PC-9 (cell line): ENCODE data around the gene B2M. TPM values are rescaled to one million over a fixed set of nuclear protein-coding genes. Genes with fewer than 3 reads are reported as not detected.

ENCODE experiments used
- BruUV-seq: library from RNA; stranded (reverse); fragments of 400-500 nt; replicated peaks from 2 replicates; lab custom pipeline; 2021; lab: Mats Ljungman, UMichigan
- CTCF ChIA-PET: fragments of 300-600 bp; sonication (Branson Sonifier 250); formaldehyde crosslinking; loops from one replicate; lab custom pipeline; 2022; ENCODE audit warnings: antibody characterized with exemption; lab: Charles Lee
- POLR2A ChIA-PET: fragments of 300-600 bp; sonication (Branson Sonifier 250); formaldehyde crosslinking; loops from one replicate; lab custom pipeline; 2022; ENCODE audit warnings: antibody characterized with exemption; ENCODE audit not compliant: unreplicated experiment; lab: Charles Lee
- DNase-seq, 2 experiments: peaks; one replicate each; pipeline versions ENCODE4 v3.0.0 to v3.0.0-alpha.2; 2015 to 2022; ENCODE audit warnings: mixed read lengths in 1 of 2
- H2AFZ ChIP-seq: fragments of 200-600 bp; sonication (generic); 2 replicates; pipeline ENCODE4 v1.8.1; 2017; ENCODE audit warnings: antibody characterized with exemption
- H3F3A ChIP-seq: fragments of 200-600 bp; sonication (generic); 2 replicates; pipeline ENCODE4 v1.8.1; 2017; ENCODE audit warnings: antibody characterized with exemption, mild to moderate bottlenecking, low read depth; ENCODE audit not compliant: insufficient read depth
- H3K27ac ChIP-seq: fragments of 200-600 bp; sonication (generic); 2 replicates; pipeline ENCODE4 v1.6.1; 2016; ENCODE audit warnings: mixed run types
- H3K27me3 ChIP-seq: fragments of 200-600 bp; sonication (generic); 2 replicates; pipeline ENCODE4 v1.6.1; 2016; ENCODE audit warnings: low read depth, mixed run types; ENCODE audit not compliant: insufficient read depth
- H3K36me3 ChIP-seq: fragments of 200-600 bp; sonication (generic); 2 replicates; pipeline ENCODE4 v1.6.1; 2016; ENCODE audit warnings: low read depth, mixed run types
- H3K4me1 ChIP-seq: fragments of 200-600 bp; sonication (generic); replicated peaks from 2 replicates; pipeline ENCODE4 v1.6.1; 2016; ENCODE audit warnings: mixed run types; ENCODE audit not compliant: insufficient read depth
- H3K4me2 ChIP-seq: fragments of 200-600 bp; sonication (generic); 2 replicates; pipeline ENCODE4 v1.6.1; 2017; ENCODE audit warnings: mixed run types
- H3K4me3 ChIP-seq: fragments of 200-600 bp; sonication (generic); 2 replicates; pipeline ENCODE4 v1.6.1; 2016; ENCODE audit warnings: mixed run types
- H3K79me2 ChIP-seq: fragments of 200-600 bp; sonication (generic); 2 replicates; pipeline ENCODE4 v1.6.1; 2017; ENCODE audit warnings: low read depth, mixed run types
- H3K9me2 ChIP-seq: fragments of 200-600 bp; sonication (generic); 2 replicates; pipeline ENCODE4 v1.8.1; 2017; ENCODE audit warnings: mild to moderate bottlenecking; ENCODE audit not compliant: insufficient read depth
- H3K9me3 ChIP-seq: fragments of 200-600 bp; sonication (generic); 2 replicates; pipeline ENCODE4 v1.8.1; 2016; ENCODE audit warnings: low read depth; ENCODE audit not compliant: insufficient read depth
- H4K20me1 ChIP-seq: fragments of 200-600 bp; sonication (generic); 2 replicates; pipeline ENCODE4 v1.8.1; 2017; ENCODE audit not compliant: insufficient read depth
- EZH2 ChIP-seq: fragments of 200-600 bp; sonication (generic); IDR thresholded peaks from 2 replicates; pipeline ENCODE4 v1.8.0; 2017; ENCODE audit warnings: antibody characterized with exemption, low read depth
- intact Hi-C: fragments of 100-400 bp; cut with micrococcal nuclease; formaldehyde crosslinking; loops from one replicate; pipeline ENCODE4 v1.10.0; 2022; ENCODE audit not compliant: unreplicated experiment
- total RNA-seq: library from RNA; stranded (reverse); gene quantifications from 2 replicates; pipeline ENCODE4 v1.2.3, GENCODE V29; 2021
- TF ChIP-seq, protein P1 (sequence below): fragments of 200-600 bp; sonication (generic); conservative IDR thresholded peaks from 2 replicates; pipeline ENCODE4 v1.6.1; 2017; ENCODE audit warnings: mixed run types, antibody characterized with exemption, mild to moderate bottlenecking, moderate library complexity

B2M gene
- total RNA-seq, 1 experiment from 2014 or later: 685 TPM

DNA sequence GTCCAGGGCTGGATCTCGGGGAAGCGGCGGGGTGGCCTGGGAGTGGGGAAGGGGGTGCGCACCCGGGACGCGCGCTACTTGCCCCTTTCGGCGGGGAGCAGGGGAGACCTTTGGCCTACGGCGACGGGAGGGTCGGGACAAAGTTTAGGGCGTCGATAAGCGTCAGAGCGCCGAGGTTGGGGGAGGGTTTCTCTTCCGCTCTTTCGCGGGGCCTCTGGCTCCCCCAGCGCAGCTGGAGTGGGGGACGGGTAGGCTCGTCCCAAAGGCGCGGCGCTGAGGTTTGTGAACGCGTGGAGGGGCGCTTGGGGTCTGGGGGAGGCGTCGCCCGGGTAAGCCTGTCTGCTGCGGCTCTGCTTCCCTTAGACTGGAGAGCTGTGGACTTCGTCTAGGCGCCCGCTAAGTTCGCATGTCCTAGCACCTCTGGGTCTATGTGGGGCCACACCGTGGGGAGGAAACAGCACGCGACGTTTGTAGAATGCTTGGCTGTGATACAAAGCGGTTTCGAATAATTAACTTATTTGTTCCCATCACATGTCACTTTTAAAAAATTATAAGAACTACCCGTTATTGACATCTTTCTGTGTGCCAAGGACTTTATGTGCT, 527 bp downstream of the B2M start:
- Histone ChIP-seq H3K27ac (peak overlapping the region; percentile 45; the same call in 1 of the 2 replicates), H3K9me3 (no peaks in the 10 kb centered on the region), H2AFZ (peak overlapping the region; percentile 82), H4K20me1 (no peaks in the 10 kb centered on the region), H3K4me1 (peaks cover 15% of the 10 kb centered on the region), H3K4me2 (peak overlapping the region; percentile 93), H3F3A (peaks cover 10% of the 10 kb centered on the region; the same call in 1 of the 2 replicates), H3K27me3 (no peaks in the 10 kb centered on the region), H3K4me3 (peak overlapping the region; percentile 94), H3K79me2 (peaks cover 41% of the 10 kb centered on the region), H3K9me2 (no peaks in the 10 kb centered on the region), H3K36me3 (no peaks in the 10 kb centered on the region; the same call in 1 of the 2 replicates)
- POLR2A ChIA-PET: interaction anchor here (0.6 to 1.2 kb wide), 4 partner anchors 15 to 49 kb away, joined by 3 to 7 read pairs (median 4); partner anchors contain the start of gene SPG11
- TSS peak; percentile 52 for BruUV-seq
- no peak for TF ChIP-seq EZH2
- TF ChIP-seq, protein P1, sequence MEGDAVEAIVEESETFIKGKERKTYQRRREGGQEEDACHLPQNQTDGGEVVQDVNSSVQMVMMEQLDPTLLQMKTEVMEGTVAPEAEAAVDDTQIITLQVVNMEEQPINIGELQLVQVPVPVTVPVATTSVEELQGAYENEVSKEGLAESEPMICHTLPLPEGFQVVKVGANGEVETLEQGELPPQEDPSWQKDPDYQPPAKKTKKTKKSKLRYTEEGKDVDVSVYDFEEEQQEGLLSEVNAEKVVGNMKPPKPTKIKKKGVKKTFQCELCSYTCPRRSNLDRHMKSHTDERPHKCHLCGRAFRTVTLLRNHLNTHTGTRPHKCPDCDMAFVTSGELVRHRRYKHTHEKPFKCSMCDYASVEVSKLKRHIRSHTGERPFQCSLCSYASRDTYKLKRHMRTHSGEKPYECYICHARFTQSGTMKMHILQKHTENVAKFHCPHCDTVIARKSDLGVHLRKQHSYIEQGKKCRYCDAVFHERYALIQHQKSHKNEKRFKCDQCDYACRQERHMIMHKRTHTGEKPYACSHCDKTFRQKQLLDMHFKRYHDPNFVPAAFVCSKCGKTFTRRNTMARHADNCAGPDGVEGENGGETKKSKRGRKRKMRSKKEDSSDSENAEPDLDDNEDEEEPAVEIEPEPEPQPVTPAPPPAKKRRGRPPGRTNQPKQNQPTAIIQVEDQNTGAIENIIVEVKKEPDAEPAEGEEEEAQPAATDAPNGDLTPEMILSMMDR: no peak
- intact Hi-C loops: loop anchor here (1.0 kb wide), 2 partner anchors 14 to 49 kb away; partner anchors contain the start of gene SPG11
- no peak for DNase-seq
- CTCF ChIA-PET: interaction anchor here (0.5 to 1.6 kb wide), 4 partner anchors 15 to 50 kb away, joined by 3 to 6 read pairs (median 4); partner anchors contain the start of gene SPG11

DNA sequence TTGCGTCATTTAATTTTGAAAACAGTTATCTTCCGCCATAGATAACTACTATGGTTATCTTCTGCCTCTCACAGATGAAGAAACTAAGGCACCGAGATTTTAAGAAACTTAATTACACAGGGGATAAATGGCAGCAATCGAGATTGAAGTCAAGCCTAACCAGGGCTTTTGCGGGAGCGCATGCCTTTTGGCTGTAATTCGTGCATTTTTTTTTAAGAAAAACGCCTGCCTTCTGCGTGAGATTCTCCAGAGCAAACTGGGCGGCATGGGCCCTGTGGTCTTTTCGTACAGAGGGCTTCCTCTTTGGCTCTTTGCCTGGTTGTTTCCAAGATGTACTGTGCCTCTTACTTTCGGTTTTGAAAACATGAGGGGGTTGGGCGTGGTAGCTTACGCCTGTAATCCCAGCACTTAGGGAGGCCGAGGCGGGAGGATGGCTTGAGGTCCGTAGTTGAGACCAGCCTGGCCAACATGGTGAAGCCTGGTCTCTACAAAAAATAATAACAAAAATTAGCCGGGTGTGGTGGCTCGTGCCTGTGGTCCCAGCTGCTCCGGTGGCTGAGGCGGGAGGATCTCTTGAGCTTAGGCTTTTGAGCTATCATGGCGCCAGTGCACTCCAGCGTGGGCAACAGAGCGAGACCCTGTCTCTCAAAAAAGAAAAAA, 1.2 kb downstream of the B2M start:
- CTCF ChIA-PET: interaction anchor here (0.7 to 2.0 kb wide), 5 partner anchors 14 to 255 kb away, joined by 3 to 8 read pairs (median 4); partner anchors contain the start of gene SPG11
- POLR2A ChIA-PET: interaction anchor here (0.5 to 1.0 kb wide), 5 partner anchors 9 to 505 kb away, joined by 3 to 8 read pairs (median 4); no protein-coding TSS in a partner anchor
- Histone ChIP-seq H3F3A (peaks cover 15% of the 10 kb centered on the region), H3K4me2 (peak overlapping the region; percentile 93), H3K9me3 (no peaks in the 10 kb centered on the region), H3K4me3 (peak overlapping the region; percentile 94), H3K27ac (0 out of 2 replicates have a peak overlapping the region, but pooled peaks have one; percentile 16), H3K79me2 (peaks cover 41% of the 10 kb centered on the region), H3K4me1 (peaks cover 8% of the 10 kb centered on the region), H2AFZ (peak overlapping the region; percentile 82), H3K9me2 (no peaks in the 10 kb centered on the region), H3K27me3 (no peaks in the 10 kb centered on the region), H4K20me1 (no peaks in the 10 kb centered on the region), H3K36me3 (peaks cover under 1% of the 10 kb centered on the region; the same call in 1 of the 2 replicates)
- intact Hi-C loops: no loop called here
- BruUV-seq: no TSS peak
- TF ChIP-seq EZH2: no peak
- TF ChIP-seq, protein P1: no peak
- peak; percentile 55 to 58 for DNase-seq
